Activated T-helper 2 cell treated with anti-CD3 and anti-CD28 coated beads, Interferon-gamma antibody, Interleukin-2, Interleukin-4, amounts not matched to agents 10 μg/mL and 5 μg/mL and 100 μg/mL, durations not matched to agents 14 hours and 24 hours and 36 hours (primary cell): ENCODE measurements around the gene POLR1G. TPM values are rescaled to one million over a fixed set of nuclear protein-coding genes. Genes with fewer than 3 reads are reported as not detected.
"Not testable (repeated sequence)": the region's sequence is repeated elsewhere in the genome, so short reads cannot be mapped to it uniquely, and the experiment has no call there.

ENCODE experiments used
- DNase-seq: peaks from one replicate; pipeline ENCODE4 v3.0.0; 2021; ENCODE audit warnings: low spot score
- H3K27ac Mint-ChIP-seq: one replicate; pipeline ENCODE4 v1.8.0; 2021; ENCODE audit warnings: mixed read lengths
- H3K27me3 Mint-ChIP-seq: one replicate; pipeline ENCODE4 v1.8.0; 2021; ENCODE audit warnings: low read depth, mixed read lengths
- H3K36me3 Mint-ChIP-seq: one replicate; pipeline ENCODE4 v1.8.0; 2021; ENCODE audit warnings: low read depth, mixed read lengths
- H3K4me1 Mint-ChIP-seq: one replicate; pipeline ENCODE4 v1.8.0; 2021; ENCODE audit warnings: low read depth, mixed read lengths
- H3K4me3 Mint-ChIP-seq: one replicate; pipeline ENCODE4 v1.8.0; 2021; ENCODE audit warnings: low read depth, mild to moderate bottlenecking, moderate library complexity, mixed read lengths
- H3K9me3 Mint-ChIP-seq: one replicate; pipeline ENCODE4 v1.8.0; 2021; ENCODE audit warnings: mixed read lengths
- intact Hi-C: fragments of 100-400 bp; cut with micrococcal nuclease; formaldehyde crosslinking; loops from one replicate; pipeline ENCODE4 v1.15.1; 2023
- total RNA-seq: library from RNA; stranded (reverse); gene quantifications from 2 replicates; pipeline ENCODE4 v1.2.3, GENCODE V29; 2022

POLR1G gene
- total RNA-seq, 1 donor from 2014 or later, result 16.7 TPM

- not testable (repeated sequence) for H3K4me3 Mint-ChIP-seq, H3K27ac Mint-ChIP-seq, H3K9me3 Mint-ChIP-seq, DNase-seq, H3K36me3 Mint-ChIP-seq
- Mint-ChIP-seq H3K4me1 (peaks cover 13% of the 10 kb centered on the region), H3K27me3 (peaks cover 11% of the 10 kb centered on the region)
- intact Hi-C loops, result loop anchor here (10.0 kb wide), 1 partner anchor 155 kb away; the partner anchor contains the start of gene OPA3
Measured at GRCh38 chr19:45429896-45430295, 23.5 kb downstream of the POLR1G start.

- H3K36me3 Mint-ChIP-seq, DNase-seq, H3K27ac Mint-ChIP-seq, H3K9me3 Mint-ChIP-seq, H3K4me3 Mint-ChIP-seq, intact Hi-C loops: not testable (repeated sequence)
- H3K4me1 Mint-ChIP-seq, result peaks cover 10% of the 10 kb centered on the region
- peaks cover 13% of the 10 kb centered on the region for H3K27me3 Mint-ChIP-seq
Measured at GRCh38 chr19:45431008-45431407, 24.6 kb downstream of the POLR1G start.

- H3K36me3 Mint-ChIP-seq, H3K4me1 Mint-ChIP-seq, H3K27ac Mint-ChIP-seq, DNase-seq, intact Hi-C loops, H3K4me3 Mint-ChIP-seq, H3K9me3 Mint-ChIP-seq: not testable (repeated sequence)
- H3K27me3 Mint-ChIP-seq, result peaks cover 12% of the 10 kb centered on the region
Measured at GRCh38 chr19:45432543-45432942, 26.1 kb downstream of the POLR1G start.

GRCh38 chr19:45437328-45437727 lies 30.9 kb downstream of the POLR1G start:
- Mint-ChIP-seq H3K27me3 (peaks cover 2% of the 10 kb centered on the region), H3K36me3 (no peaks in the 10 kb centered on the region), H3K9me3 (no peaks in the 10 kb centered on the region), H3K4me1 (peaks cover 13% of the 10 kb centered on the region), H3K4me3 (no peak overlapping the region), H3K27ac (no peak overlapping the region)
- DNase-seq, result no peak
- intact Hi-C loops, result no loop called here

GRCh38 chr19:45439190-45439568 lies 32.7 kb downstream of the POLR1G start:
- H3K4me1 Mint-ChIP-seq, result peaks cover 23% of the 10 kb centered on the region
- H3K36me3 Mint-ChIP-seq, result no peaks in the 10 kb centered on the region

GRCh38 chr19:45439569-45440258 lies 33.3 kb downstream of the POLR1G start:
- H3K4me1 Mint-ChIP-seq, result peaks cover 23% of the 10 kb centered on the region
- intact Hi-C loops, result loop anchor here (1.0 kb wide), 3 partner anchors 12 to 46 kb away; no protein-coding TSS in a partner anchor
- peak overlapping the region; percentile 67 for H3K27ac Mint-ChIP-seq
- H3K36me3 Mint-ChIP-seq, result no peaks in the 10 kb centered on the region
- peak overlapping the region; percentile 69 for H3K4me3 Mint-ChIP-seq
- DNase-seq, result peak; percentile 78
- peaks cover 2% of the 10 kb centered on the region for H3K27me3 Mint-ChIP-seq
- H3K9me3 Mint-ChIP-seq, result no peaks in the 10 kb centered on the region

More at GRCh38 chr19:45439190-45439568, 32.7 kb downstream of the POLR1G start:
- intact Hi-C loops, result loop anchor here (1.0 kb wide), 3 partner anchors 12 to 46 kb away; no protein-coding TSS in a partner anchor
- H3K9me3 Mint-ChIP-seq, result no peaks in the 10 kb centered on the region
- H3K4me3 Mint-ChIP-seq, result no peak overlapping the region
- H3K27me3 Mint-ChIP-seq, result peaks cover 2% of the 10 kb centered on the region
- no peak for DNase-seq
- no peak overlapping the region for H3K27ac Mint-ChIP-seq

GRCh38 chr19:45440259-45440638 lies 33.8 kb downstream of the POLR1G start:
- intact Hi-C loops, result no loop called here
- Mint-ChIP-seq H3K4me1 (peaks cover 24% of the 10 kb centered on the region), H3K36me3 (no peaks in the 10 kb centered on the region), H3K4me3 (peak overlapping the region; percentile 69), H3K27me3 (no peaks in the 10 kb centered on the region), H3K27ac (peak overlapping the region; percentile 67), H3K9me3 (no peaks in the 10 kb centered on the region)
- no peak for DNase-seq

GRCh38 chr19:45440873-45441654 lies 34.6 kb downstream of the POLR1G start:
- H3K27ac Mint-ChIP-seq, result peak overlapping the region; percentile 67
- no peaks in the 10 kb centered on the region for H3K9me3 Mint-ChIP-seq
- H3K27me3 Mint-ChIP-seq, result no peaks in the 10 kb centered on the region
- H3K36me3 Mint-ChIP-seq, result no peaks in the 10 kb centered on the region
- H3K4me1 Mint-ChIP-seq, result peaks cover 27% of the 10 kb centered on the region
- intact Hi-C loops, result no loop called here
- no peak for DNase-seq
- peak overlapping the region; percentile 69 for H3K4me3 Mint-ChIP-seq

- peaks cover 31% of the 10 kb centered on the region for H3K4me1 Mint-ChIP-seq
- H3K27me3 Mint-ChIP-seq, result no peaks in the 10 kb centered on the region
- peak overlapping the region; percentile 76 for H3K4me3 Mint-ChIP-seq
- H3K9me3 Mint-ChIP-seq, result no peaks in the 10 kb centered on the region
- DNase-seq, result no peak
- intact Hi-C loops, result loop anchor here (2.0 kb wide), 2 partner anchors 20 to 26 kb away; partner anchors contain the start of gene ERCC1
- peak overlapping the region; percentile 20 for H3K27ac Mint-ChIP-seq
- no peaks in the 10 kb centered on the region for H3K36me3 Mint-ChIP-seq
Measured at GRCh38 chr19:45442408-45442777, 35.9 kb downstream of the POLR1G start.

- intact Hi-C loops, result loop anchor here (1.0 to 2.0 kb wide), 4 partner anchors 20 to 37 kb away; partner anchors contain the start of genes ERCC1 and POLR1G
- DNase-seq, result no peak
- no peaks in the 10 kb centered on the region for H3K36me3 Mint-ChIP-seq
- peak overlapping the region; percentile 76 for H3K4me3 Mint-ChIP-seq
- H3K9me3 Mint-ChIP-seq, result no peaks in the 10 kb centered on the region
- H3K4me1 Mint-ChIP-seq, result peaks cover 33% of the 10 kb centered on the region
- H3K27me3 Mint-ChIP-seq, result no peaks in the 10 kb centered on the region
- H3K27ac Mint-ChIP-seq, result peak overlapping the region; percentile 65
Measured at GRCh38 chr19:45442778-45443461, 36.5 kb downstream of the POLR1G start.

- no peaks in the 10 kb centered on the region for H3K9me3 Mint-ChIP-seq
- H3K4me3 Mint-ChIP-seq, result peak overlapping the region; percentile 81
- H3K27me3 Mint-ChIP-seq, result no peaks in the 10 kb centered on the region
- intact Hi-C loops, result loop anchor here (1.0 to 2.0 kb wide), 4 partner anchors 21 to 37 kb away; partner anchors contain the start of genes ERCC1 and POLR1G
- H3K36me3 Mint-ChIP-seq, result no peaks in the 10 kb centered on the region
- DNase-seq, result no peak
- peak overlapping the region; percentile 81 for H3K27ac Mint-ChIP-seq
- peaks cover 36% of the 10 kb centered on the region for H3K4me1 Mint-ChIP-seq
Measured at GRCh38 chr19:45443462-45444317, 37.2 kb downstream of the POLR1G start.
